HPDE6-E6E7 (cell line): ENCODE measurements around the gene TRPV4.

Source experiments
- DNase-seq: peaks from one replicate; pipeline ENCODE4 v3.0.0; 2011; ENCODE audit warnings: missing footprints; ENCODE audit errors: extremely low spot score

TRPV4 gene

DNA sequence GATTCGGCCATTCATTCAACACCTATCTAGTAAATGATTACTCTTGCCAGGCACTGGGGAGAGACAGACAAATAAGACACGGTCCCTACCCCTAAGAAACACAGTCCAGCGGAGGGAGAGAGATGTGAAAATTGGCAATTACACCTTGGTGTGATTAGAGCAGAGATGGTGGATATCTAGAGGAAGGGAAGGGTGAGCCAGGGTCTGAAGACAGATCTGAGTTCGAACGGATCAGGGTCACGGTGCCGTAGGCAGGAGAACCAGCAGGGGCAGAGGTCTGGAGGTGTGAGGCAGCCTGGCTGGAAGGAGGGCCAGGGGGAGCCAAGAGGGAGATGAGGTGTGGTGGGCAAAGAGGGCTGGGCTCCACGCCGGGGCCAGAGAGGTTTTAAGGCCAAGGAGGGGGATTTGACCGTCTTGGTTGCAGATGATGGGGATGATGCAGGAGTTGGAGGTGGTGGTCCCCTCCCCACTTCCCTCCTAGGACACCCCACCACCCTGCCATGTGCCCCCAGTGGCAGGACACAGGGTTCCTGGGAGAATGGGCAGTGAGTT lies 92.4 kb downstream of the TRPV4 start:
- DNase-seq, result no peak

DNA sequence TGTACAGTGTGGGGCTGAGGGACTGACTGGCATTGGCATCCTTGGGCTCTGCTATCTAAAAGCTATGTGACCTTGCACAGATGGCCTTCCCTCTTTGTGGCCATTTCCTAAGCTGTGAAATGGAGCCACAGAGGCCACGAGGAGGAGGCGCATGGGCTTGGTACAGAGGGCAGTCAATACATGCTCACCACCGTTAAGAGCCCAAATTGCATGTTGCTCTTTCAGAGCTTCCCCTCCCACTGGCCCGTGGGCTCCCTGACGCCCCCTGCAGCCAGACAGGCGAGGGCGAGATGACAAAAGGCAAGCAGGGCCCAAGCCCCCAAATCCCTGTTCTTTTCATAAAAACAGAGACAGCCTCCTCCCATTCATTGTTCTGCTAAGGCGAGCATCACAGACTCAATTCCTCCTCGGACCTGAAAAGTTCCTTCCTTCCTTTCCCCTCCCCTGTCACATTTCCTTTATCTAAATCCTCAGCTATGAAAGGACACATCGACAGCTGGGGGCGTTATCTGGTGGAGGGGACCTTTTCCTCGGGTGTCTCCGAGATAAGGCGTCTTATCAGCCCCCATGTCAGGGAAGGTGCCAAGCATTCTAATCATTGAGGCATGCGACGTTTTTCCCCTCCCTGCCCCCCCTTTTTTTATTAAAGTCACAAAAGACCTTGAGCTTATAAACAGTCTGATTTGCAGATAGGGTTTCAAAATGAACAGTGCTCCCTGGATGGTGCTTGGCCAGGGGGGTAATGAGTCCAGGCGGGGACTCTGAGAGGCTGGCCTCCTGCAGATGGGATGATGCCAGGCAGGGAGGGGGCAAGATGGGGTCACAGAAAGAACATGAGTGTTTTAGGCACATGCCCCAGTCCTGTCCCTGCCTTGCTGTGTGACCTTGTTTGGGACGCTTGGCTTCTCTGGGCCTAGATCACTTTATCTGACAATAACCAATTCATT lies 93.2 kb downstream of the TRPV4 start:
- no peak for DNase-seq

DNA sequence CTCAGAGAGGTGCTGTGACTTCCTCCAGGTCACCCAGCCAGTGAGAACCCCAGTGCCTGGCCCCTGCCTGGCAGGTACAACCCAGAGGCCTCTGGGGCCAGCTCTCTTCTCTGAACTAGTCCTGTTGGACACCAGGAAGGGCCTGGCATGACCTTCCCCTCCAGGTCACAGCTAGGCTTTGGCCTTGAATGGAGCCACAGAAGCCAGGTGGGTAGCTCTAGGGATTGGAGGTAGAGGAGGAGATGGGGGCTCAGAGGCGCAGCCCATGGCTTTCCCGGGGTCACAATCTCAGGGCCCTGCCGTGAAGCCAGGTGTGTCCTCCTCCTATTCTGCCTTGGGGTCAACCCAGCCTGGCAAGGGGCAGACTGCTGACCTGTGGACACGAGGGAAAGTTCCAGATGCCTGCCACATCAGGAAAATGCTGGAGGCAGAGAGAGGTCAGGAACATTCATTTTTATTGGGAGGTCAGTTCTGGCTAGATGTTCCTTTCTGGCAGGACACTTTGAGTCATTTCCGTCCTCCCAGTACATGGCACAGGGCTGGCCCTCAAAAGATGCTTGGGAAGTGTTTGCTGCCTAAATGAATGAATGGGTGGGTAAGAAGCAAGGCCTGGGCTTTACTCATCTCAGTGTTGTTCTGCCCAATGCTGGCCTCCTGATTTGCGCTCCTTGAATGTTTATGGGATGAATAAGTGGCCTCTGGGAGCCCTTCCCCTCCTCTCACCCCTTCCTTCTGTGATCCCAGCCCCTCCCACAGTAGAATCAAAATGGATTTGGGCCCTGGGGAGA lies 94.1 kb downstream of the TRPV4 start:
- DNase-seq, result no peak

DNA sequence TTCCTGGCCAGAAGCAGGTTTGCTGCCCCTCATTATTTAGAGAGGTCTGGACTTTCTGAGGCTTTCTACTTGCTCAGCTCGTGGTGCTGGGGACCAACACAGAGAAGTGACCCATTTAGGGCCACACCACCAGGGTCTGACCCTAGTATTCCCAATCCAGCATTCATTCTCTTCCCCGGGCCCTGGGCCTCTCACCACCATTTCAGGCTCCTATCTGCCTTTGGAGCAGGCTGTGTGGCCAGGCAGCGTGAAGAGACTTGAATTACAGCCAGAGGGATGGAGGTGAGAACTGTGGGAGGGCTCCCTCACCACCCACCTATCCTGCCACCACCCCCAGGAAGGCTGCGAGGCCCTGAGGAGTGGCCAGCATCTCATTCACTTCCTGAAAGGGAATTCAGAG lies 95.0 kb downstream of the TRPV4 start:
- no peak for DNase-seq

DNA sequence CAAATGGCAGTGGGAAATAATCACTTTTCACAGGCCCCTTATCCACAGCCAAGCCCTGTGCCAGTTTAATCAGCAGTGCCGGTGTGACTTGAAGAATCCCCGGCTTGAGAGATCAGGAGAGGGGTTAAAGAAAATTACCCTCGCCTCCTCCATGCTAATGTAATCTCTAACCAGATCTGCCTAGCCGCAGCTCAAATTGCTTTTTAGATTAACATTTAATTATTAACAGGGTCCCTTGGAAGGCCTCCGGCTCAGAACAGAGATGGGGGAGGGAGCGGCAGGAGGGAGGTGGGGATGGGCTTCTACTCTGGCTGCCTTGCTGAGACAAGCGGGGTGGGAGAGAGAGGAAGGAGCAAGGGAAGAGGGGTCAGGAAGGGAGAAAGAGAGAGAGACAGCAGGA lies 95.6 kb downstream of the TRPV4 start:
- DNase-seq, result no peak

DNA sequence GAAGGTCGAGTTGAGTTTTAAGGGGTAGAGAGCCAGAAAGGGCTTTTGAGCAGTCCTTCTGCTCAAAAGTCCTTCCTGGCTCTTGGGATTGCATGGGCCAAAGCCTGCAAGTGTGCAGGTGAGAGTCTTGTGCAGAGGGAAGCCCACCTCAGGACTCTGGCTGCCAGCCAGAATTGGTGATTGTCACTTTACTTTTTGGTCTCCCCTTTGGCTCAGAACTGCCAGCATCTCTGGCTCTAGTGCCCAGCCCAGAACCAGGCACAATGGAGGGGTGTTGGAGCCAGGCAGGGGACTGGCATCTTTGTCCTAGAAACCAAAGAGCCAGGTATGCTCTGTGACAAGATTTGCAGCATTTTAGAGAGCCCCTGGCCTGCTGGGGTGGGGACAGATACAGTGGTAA lies 96.1 kb downstream of the TRPV4 start:
- no peak for DNase-seq

DNA sequence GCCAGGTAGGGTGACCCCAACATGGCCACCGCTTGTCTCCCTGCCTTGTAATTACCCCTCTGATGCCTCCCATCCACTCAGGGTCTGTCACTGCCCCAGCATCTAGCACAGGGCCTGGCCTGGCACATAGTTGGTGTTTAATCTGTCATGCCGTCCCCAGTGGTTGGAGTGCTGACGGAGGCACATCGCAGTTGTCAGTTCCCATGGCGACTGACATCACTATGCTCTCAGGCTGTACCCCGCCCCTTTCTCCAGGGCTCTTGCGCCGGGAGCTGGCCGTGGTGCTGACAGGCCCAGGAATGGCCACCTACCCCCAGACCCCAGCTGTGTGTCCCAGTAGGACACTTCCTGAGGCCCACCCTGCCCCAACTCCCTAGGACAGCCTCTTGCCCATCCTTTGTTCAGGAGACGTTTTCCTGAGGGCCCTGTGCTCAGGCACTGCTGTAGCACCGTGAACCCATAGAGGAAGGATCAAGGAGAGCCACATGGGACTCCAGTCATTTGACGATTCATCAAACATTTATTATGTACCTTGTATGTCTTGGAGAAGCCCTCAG lies 96.6 kb downstream of the TRPV4 start:
- no peak for DNase-seq

DNA sequence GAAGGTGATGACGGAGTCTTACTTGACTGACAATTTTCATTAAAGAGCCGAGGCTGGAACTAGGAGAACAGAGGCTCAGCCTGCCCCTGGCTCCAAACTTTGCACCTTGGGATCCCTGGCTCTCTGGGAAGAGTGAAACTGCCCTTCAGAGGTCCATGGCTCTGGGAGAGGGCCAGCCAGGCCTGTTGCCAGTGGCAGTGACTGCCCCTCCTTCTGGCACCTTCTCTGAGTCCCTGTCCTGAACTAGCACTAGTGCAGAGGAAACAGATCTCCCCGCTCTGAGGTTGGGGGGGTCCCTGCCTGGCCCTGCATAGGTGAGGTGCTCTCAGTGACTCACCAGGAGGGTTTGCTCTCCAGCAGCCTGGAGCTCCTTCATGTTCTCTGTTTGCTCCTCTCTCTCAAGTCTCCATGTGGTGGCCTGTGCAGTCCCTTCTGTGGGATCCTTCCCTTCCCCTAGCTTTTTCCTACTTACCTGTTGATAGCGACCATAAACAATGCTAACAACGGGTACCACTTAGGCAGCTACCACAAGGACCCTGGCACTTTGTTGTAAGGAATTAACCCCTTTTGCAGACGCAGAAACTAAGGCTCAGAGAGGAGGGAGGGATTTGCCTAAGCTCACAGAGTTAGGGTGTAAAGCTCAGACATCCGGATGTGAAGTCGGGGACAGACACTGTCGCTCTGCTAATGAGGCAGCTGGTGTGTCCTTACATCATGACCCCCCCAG lies 97.2 kb downstream of the TRPV4 start:
- DNase-seq, result no peak

DNA sequence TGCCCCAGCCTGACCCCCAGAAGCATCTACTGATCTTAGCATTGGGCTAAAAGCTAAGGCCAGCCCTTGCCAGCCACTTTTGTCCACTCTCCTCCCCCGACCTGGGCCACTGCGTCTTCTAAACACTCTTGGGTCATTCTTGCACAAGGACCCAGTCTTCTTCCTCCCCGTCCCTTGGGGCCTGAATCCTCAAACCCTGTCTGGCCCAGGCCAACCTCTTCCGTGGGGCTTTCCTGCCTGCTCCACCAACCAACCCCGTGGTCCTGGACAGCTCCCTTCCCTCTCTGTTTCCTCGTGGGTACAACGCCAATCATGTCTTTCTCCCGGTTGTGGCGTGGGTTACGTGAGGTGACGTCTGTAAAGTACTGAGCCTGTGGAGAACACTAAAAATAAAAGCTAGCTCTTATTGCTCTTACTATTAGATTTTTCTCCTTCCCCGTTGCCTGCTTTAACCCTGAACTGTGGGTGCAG lies 98.1 kb downstream of the TRPV4 start:
- no peak for DNase-seq

DNA sequence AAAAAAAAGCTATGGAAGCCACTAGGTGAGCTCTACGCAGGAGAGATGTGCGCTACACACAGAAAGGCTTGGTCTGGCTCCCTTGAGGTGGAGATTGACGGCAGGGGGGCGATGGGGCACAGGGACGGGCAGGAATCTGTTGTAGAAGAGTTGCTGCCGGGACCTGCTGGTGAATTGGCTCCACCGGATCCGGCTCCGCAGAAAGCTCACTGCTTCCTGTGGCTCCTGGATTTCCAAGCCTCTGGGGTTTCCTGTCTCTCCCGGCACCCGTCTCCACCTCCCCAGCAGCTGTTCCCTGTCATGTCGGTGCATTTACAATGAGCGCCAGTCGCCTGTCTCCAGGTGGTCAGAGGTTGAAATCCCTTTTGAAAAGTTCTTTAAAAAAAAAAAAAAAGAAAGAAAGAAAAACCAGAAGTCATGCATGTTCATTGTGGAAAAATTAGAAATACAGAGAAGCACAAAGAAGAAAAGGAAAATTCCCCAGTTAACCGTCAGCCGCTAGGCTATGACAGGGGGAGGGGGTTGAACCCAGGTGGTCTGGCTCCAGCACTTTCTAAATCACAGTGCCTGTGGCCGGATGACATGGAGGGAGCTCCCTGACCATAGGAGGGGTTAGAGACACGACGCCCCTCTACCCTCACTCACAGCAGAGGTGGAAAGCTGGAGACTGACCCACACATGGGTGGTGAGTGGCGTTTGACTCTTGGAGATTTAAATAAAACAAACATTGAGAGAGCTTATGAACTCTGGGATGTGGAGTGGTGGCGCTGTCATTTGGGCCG lies 98.8 kb downstream of the TRPV4 start:
- DNase-seq, result no peak
